GM20000 (cell line): ENCODE data around the gene ELOVL5.

ENCODE experiments used
- DNase-seq: peaks from one replicate; pipeline ENCODE4 v3.0.0; 2012; ENCODE audit warnings: low spot score
- CTCF ChIP-seq: IDR thresholded peaks from 2 replicates; pipeline ENCODE4 v1.5.1; 2012; ENCODE audit warnings: mild to moderate bottlenecking, control low read depth; ENCODE audit errors: extremely low read depth, missing control alignments

The ELOVL5 gene

GRCh38 chr6:53259860-53260580, 88.7 kb downstream of the ELOVL5 start:
- no peak for TF ChIP-seq CTCF
- DNase-seq, result no peak

GRCh38 chr6:53258774-53259155, 90.0 kb downstream of the ELOVL5 start:
- DNase-seq, result no peak
- TF ChIP-seq CTCF, result no peak

- DNase-seq, result no peak
- TF ChIP-seq CTCF, result no peak
Measured at GRCh38 chr6:53258076-53258773, 90.5 kb downstream of the ELOVL5 start.

- DNase-seq, result no peak
- no peak for TF ChIP-seq CTCF
Measured at GRCh38 chr6:53257533-53257932, 91.2 kb downstream of the ELOVL5 start.

- no peak for TF ChIP-seq CTCF
- DNase-seq, result no peak
Measured at GRCh38 chr6:53257001-53257400, 91.7 kb downstream of the ELOVL5 start.

GRCh38 chr6:53252177-53252692, 96.5 kb downstream of the ELOVL5 start:
- no peak for DNase-seq
- no peak for TF ChIP-seq CTCF

GRCh38 chr6:53251033-53251672, 97.6 kb downstream of the ELOVL5 start:
- TF ChIP-seq CTCF, result no peak
- DNase-seq, result no peak
